Activated CD8-positive, alpha-beta memory T cell treated with anti-CD3 and anti-CD28 coated beads for 4 hours (primary cell): ENCODE measurements around the gene RIN3.

ENCODE experiments used
- DNase-seq, 2 donors: peaks; one replicate each; pipeline ENCODE4 v3.0.0-alpha.2; 2020; ENCODE audit warnings: low read depth in 2 of 2

The RIN3 gene

DNA sequence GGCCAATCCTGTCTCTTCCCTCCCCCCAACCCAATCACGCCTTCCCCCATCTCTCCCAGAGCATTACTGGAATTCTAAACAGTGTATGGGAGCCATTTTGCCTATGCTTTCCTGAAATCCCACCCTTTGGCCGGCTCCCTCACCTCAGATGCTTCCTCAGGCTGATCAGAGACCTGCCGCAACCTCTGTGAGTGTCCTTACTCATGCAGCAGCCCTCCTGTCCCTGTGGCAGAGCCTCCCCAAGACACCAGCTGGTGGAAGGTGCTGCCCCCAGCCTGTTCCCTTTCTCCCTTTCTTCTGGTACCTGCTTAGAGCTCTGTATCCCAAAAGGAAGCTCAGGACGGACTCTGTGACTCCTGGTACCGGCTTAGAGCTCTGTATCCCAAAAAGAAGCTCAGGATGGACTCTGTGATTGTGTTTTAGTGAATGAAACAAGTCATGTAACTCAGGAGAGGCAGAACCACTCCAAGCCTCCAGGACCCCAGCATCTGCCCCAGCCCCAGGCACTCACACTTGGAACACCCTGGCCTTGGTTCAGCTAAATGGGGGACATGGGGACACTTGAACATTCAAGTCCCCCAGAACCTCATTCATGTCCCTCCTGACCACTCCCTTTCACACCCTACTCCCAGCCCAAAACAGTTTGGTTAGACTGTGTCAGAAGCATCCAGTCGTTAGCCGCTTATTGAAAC lies 29.3 kb upstream of the RIN3 start:
- DNase-seq, result no peak

DNA sequence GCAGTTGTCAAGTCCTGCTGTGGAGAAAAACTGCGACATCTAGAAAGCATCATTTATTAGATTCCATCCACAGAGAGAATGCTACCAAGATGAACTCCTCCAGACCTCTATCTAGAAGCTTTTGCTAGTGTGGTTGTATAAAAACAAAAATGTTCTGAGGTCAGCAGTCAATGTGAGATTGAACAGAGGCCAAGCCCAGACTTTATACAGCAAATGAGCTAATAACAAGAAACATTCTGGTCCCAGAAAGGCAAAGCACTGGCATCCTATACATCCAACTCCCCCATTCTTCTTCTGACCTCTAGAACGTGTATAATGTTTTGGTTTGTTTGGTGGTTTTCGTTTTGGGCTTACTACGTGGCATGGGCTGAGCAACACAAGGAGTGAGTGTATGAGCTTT lies 26.7 kb upstream of the RIN3 start:
- no peak for DNase-seq

DNA sequence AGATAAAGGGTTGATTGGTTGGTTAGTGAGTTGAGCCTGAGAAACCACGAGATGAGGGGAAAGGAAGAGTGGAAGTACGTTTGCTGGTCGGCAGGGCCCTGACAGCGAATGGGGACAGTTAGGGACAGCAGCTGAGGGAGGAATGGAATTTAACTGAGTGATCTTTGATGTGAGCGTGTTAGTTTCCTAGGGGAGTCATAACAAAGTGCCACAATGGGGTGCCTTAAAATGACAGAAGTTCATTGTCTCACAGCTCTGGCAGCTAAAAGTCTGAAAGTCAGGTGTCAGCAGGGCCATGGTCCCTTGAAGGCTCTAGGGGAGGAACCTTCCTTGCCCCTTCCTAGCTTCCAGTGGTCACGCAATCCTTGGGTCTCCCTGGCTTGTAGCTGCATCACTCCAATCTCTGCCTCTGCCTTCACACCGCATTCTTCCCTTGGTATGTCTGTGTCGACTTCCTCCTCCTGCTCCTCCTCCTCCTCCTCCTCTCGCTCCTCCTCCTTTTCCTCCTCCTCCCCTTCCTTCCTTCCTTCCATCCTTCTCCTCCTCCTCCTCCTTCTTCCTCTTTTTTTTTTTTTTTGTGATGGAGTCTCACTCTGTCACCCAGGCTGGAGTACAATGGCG lies 26.0 kb upstream of the RIN3 start:
- DNase-seq, result no peak

- DNase-seq, result no peak
Observed at GRCh38 chr14:92489394-92490238, 24.0 kb upstream of the RIN3 start.

DNA sequence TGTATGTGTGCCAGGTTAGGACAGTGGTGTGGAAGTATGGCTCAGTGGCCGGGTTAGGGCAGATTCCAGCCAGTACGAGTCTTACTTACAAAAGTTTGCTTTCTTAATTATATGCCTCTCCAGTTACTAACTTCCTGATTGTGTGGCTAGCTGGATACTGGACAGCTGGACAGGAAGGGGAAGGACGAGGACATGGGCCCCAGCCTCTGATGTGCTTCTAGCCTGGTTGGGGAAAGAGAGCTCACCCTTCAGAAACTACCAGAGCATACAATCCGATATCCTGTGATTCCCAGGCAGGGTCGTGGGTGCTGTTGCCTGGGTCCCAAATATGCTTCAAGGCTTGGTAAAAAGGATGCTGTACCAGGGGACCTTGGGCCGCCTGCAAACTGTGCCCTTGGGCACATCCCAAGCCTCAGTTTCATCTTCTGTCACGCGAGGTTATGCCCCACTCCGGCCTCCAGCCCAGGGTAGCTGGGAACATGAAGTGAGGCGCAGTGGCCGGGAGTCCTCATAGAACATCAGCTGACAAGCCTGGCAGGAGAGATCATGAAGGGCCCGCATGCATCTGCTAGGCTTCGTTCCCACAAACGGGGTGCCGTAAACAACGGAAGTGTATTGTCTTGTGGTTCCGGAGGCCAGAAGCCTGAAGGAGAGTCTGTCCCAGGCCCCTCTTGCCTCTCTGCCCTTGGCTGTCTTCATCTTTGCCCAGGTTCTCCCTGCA lies 23.2 kb upstream of the RIN3 start:
- no peak for DNase-seq

DNA sequence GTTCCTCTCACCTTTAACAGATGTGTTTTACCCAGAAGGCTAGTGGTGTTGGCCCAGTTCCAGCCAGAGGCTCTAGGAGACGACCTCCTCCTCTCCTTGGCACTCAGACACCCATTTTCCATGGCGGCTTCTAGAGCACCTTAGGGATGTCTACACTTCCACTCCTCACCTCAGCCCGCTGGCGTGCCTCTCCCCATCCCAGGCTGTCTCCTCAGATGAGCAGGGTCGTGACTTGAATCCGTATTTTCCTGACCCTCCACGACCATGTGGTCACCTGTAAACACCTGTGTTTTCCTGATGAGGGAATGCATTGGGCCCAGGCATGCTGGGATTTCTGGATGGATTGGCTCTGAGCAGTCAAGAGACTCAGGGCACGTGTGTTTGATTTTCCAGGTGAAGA lies 21.8 kb upstream of the RIN3 start:
- no peak for DNase-seq

DNA sequence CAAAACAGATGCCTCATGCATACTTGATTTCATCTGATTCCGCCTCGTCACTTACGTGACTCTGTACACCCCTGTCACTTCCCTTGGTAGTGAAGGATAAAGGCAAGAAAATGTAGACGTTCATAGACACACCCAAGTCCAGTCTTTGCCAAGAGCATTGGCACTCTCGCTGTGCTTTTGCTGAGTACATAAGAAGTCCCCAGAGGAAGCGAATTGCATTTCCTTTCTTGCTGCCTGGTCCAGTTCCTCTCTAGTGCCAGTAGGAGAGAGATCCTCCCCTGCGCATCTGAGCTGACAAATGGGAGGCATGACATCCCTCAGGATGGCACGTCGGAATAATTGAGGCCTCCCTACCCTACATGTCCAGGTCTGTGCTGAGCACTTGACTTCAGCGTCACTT lies 21.3 kb upstream of the RIN3 start:
- no peak for DNase-seq

- no peak for DNase-seq
Observed at GRCh38 chr14:92493024-92493423, 20.6 kb upstream of the RIN3 start.

GRCh38 chr14:92493492-92493891 lies 20.1 kb upstream of the RIN3 start:
- no peak for DNase-seq

DNA sequence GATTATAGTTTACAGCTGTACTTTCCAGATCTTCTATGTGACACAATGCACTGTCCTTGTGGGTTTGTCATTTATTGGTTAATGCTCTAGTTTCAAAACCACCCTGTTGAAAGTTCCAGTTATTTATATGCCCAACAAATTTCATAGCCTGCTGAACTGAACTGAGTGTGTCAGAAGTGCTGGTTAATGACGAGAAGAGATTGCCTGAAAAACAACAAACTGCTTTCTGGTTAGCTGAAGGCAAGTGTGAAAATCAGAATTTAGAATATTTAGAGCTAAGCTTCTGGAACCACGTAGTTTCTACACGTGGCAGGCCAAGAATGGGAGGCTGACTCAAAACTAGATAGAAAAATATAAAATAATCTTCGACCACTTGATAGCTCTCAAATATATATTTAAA lies 19.1 kb upstream of the RIN3 start:
- DNase-seq, result no peak

GRCh38 chr14:92495027-92495426 lies 18.6 kb upstream of the RIN3 start:
- no peak for DNase-seq

DNA sequence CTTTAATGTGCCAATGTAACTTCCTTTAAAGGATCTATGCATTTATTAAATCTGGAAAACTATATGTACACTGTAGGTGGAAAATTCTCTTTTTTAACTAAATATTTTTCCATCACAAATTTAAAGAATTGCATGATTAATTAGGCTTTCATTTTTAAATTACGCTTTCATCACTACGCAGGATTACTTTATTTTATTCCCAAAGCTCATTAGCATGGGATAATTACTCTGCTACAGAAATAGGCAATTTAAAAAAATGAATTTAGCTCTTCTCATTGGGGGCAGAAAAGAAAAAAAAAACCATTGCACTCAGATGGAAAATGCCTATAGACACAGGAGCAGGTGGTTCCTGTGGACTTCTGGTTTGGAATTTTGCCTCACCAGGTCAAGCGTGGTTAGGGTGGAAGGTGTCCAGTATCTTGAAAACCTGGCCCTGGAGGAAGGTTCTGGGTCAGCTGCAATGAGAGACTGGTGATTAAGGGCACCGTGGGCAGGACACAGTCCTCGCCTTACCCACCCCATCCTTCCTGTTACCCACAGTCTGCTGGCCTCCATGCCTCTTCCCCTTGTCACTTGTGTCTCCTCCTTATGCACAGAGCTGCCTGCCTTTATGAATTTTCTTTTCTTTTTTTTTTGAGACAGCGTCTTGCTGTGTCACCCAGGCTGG lies 17.3 kb upstream of the RIN3 start:
- DNase-seq, result no peak

DNA sequence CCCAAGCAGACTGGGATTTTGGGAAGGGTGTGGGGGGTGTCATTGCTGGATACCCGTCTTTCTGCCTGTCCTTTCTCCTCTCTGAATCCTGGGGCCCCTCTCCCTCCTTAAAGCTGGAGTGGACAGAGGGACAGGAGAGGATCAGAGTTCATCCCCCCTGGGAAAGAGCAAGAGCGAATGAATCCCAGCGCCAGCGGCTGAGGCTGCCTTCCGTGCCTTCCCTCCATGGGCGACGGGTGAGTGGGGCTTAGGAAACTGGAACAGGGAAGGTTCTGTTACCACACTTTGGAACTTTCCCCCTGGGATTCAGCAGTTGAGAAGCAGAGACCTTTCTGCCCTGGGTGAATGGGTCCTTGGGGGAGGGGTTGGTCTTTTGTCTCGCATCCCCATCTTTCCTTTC lies 16.2 kb upstream of the RIN3 start:
- no peak for DNase-seq

DNA sequence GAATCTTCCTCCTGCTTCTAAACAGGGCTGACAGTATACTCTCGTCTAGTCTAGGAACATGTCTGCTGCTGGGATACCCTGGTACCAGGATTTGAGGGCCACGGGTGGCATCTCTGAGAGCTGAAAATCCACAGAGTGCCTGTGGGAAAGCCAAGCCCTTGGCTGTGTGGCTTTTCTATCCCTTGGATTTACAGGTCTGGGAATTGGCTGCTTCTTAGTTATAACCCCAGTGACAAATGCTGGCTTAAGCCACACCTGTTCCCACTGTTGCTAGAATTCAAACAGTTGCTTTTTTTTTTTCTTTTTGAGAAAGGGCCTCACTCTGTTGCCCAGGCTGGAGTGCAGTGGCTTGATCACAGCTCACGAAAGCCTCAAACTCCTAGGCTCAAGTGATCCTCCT lies 14.3 kb upstream of the RIN3 start:
- DNase-seq, result no peak

DNA sequence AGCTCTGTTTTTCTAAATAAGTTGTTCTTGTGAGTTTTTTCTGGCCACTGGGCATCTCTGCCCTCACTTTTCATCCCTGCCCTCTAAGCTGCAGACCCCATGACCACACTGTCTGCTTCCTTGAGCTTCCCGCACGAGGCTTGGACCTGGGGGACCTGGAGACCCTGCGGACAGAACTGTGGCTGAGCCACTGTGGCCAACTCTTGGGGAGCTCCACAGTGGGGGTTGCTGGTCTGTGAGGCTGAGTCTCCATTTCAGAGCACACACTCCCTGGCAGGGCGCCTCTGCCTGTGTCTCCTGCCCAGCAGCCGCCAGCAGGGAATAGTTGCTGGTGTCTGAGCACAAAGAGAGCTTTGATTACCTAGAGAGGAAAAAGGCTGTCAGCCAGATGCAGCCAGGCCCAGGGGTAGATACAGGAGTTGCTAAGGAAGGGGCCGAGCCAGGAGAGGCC lies 13.1 kb upstream of the RIN3 start:
- no peak for DNase-seq

DNA sequence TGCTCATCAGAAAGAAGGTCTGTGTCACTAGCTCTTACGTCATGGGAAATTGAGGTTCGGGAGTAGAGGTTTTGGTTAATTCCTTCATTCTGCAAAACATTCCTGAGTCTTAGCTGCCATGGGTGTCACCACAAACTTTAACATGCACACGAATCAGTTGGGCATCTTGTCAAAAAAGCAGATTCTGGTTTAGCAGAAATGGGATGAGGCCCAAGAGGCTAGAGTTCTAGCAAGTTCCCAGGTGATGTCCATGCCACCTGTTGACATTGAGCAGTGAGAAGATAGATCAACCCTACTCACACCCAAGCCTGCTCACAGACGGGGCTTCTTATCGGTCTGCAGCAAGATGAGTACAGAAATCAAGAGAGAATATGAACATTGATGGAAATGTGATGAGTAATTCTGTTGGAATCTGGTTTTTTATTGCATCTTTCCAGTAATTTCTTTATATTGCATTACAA lies 11.7 kb upstream of the RIN3 start:
- no peak for DNase-seq

DNA sequence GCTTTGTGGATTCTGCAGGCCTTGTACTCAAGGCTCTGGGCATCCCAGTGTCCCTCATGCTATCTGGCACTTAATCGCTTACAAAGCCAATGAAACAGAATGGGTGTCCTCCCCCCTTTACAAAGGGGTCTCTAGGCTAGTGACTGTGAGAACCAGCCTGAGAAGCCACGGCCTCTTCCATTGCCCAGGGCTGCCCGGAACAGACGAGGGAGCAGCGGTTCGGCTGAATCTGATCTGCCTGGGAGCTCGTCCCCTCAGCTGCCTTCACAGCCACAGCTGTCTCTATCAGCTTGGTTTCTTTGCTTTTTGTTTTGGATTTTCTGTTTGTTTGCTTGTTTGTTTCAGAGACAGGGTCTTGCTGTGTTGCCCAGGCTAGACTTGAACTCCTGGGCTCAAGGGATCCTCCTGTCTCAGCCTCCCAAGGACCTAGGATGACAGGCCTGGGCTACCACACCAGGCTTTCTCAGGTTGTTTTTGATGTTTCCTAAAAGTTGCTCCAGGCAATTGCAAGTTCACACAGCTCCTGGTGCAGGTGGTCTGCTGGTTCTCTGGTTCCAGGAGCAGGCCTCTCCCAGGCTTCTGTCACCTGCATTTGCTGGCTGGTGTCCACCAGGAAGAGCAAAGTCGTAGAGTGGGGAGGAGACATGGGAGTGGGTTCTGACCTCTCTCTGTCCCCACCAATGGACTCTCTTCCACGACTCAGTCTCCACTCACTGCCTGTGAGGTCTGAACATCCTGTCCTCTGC lies 10.9 kb upstream of the RIN3 start:
- no peak for DNase-seq

DNA sequence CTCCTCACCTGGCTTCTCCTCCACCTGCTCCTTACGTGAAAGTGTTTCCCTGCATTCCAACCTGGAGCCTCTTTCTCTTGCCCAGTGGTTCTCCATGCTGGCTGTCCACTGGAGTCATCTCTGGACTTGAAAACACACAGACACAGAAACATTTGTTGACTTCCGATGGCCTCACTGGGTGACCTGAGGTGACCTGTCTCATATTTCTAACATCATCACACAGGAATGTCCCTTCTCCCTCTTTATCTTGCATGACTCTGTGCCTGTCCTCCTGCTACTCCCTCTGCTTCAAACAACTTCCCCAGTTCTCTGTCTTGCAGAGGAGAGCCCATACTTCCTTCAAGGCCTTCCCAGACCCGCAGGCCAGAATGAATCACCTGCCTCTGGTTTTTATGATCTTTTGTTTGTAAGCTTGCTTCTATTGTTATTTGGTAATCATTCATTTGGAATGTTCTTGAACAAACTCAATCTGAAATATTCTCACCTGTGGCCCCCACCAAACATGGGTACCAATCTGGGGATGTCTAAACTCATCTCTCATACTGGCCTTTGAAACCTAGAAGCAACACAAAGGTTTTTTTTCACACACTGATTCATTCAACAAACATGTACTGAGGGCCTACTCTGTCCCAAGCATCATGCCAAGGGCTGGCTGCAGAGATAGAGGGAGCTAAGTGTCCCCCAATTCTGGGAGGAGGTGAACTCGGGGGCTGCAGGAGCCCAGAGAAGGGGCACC lies 9.7 kb upstream of the RIN3 start:
- DNase-seq, result no peak

DNA sequence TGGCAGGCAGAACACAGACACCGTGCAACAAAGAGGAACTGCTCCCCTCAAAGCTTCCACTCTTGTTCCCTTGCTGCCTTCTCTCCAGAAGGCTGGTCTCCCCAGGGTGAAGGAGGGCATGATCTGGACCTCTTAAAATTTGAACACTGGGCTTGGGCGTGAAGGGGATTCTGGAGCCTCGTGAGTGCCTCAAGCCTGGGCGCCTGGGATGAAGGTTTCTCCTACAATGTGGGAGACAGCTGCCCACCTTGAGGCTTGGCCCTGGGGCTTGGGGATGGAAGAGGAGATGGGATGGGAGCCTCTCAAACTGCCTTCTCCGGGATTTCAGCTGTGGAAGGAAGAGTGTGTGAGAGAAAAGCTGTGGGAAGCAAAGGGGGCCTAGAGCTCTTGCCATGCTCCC lies 7.8 kb upstream of the RIN3 start:
- no peak for DNase-seq

- no peak for DNase-seq
Observed at GRCh38 chr14:92506231-92506630, 7.3 kb upstream of the RIN3 start.
